ENCODE results near the gene HACL1.
"Not testable (repeated sequence)": the region's sequence is repeated elsewhere in the genome, so short reads cannot be mapped to it uniquely, and the experiment has no call there.

The HACL1 gene

DNA sequence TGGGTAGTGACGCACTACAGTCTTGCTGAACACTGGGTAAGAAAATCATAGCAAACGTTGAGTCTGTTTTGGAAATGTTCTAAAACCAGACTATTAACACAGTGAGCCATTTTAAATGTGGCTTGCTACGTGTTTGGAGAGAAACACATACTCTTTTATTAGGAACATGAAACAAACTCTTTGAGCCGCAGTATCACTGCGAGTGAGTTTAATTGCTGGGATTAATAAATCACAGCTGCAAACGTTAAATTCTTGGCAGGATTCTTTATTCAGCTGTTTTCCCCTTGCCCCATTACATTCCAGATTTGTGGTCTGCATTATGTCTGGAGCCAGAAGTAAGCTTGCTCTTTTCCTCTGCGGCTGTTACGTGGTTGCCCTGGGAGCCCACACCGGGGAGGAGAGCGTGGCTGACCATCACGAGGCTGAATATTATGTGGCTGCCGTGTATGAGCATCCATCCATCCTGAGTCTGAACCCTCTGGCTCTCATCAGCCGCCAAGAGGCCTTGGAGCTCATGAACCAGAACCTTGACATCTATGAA is 33.8 kb upstream of the HACL1 start:
- H2AFZ ChIP-seq (ENCODE audit: low read depth, low read length): no peak overlapping the region

GRCh38 chr3:15634671-15635070 is 33.3 kb upstream of the HACL1 start:
- H3K4me3 ChIP-seq (ENCODE audit: low read length): no peak overlapping the region
- peaks cover 18% of the 10 kb centered on the region for H3K4me1 ChIP-seq (ENCODE audit: insufficient read depth, low read length)
- H3K27me3 ChIP-seq (ENCODE audit: insufficient read depth, low read length): no peaks in the 10 kb centered on the region
- no peak overlapping the region for H2AFZ ChIP-seq (ENCODE audit: low read depth, low read length)
- H3K36me3 ChIP-seq (ENCODE audit: insufficient read depth, low read length): no peaks in the 10 kb centered on the region
- H3K9me3 ChIP-seq (ENCODE audit: low read length): no peaks in the 10 kb centered on the region

More for the DNA sequence above, 33.8 kb upstream of the HACL1 start:
- Histone ChIP-seq H3K27me3 (ENCODE audit: insufficient read depth, low read length) (no peaks in the 10 kb centered on the region), H3K9me3 (ENCODE audit: low read length) (no peaks in the 10 kb centered on the region), H3K4me1 (ENCODE audit: insufficient read depth, low read length) (peaks cover 18% of the 10 kb centered on the region), H3K36me3 (ENCODE audit: insufficient read depth, low read length) (no peaks in the 10 kb centered on the region), H3K4me3 (ENCODE audit: low read length) (no peak overlapping the region)

GRCh38 chr3:15633766-15634598 is 32.6 kb upstream of the HACL1 start:
- H3K27me3 ChIP-seq (ENCODE audit: insufficient read depth, low read length): no peaks in the 10 kb centered on the region
- H3K9me3 ChIP-seq (ENCODE audit: low read length): no peaks in the 10 kb centered on the region
- H3K4me1 ChIP-seq (ENCODE audit: insufficient read depth, low read length): peaks cover 18% of the 10 kb centered on the region
- no peak overlapping the region for H3K4me3 ChIP-seq (ENCODE audit: low read length)
- no peak overlapping the region for H2AFZ ChIP-seq (ENCODE audit: low read depth, low read length)
- H3K36me3 ChIP-seq (ENCODE audit: insufficient read depth, low read length): no peaks in the 10 kb centered on the region

- no peaks in the 10 kb centered on the region for H3K9me3 ChIP-seq (ENCODE audit: low read length)
- H3K36me3 ChIP-seq (ENCODE audit: insufficient read depth, low read length): no peaks in the 10 kb centered on the region
- no peaks in the 10 kb centered on the region for H3K27me3 ChIP-seq (ENCODE audit: insufficient read depth, low read length)
- peaks cover 18% of the 10 kb centered on the region for H3K4me1 ChIP-seq (ENCODE audit: insufficient read depth, low read length)
- no peak overlapping the region for H2AFZ ChIP-seq (ENCODE audit: low read depth, low read length)
- H3K4me3 ChIP-seq (ENCODE audit: low read length): no peak overlapping the region
These were observed 31.8 kb upstream of the HACL1 start for GRCh38 chr3:15633159-15633558.

GRCh38 chr3:15632212-15632580 is 30.8 kb upstream of the HACL1 start:
- Histone ChIP-seq H3K9me3 (ENCODE audit: low read length) (no peaks in the 10 kb centered on the region), H2AFZ (ENCODE audit: low read depth, low read length) (no peak overlapping the region), H3K4me1 (ENCODE audit: insufficient read depth, low read length) (peaks cover 18% of the 10 kb centered on the region), H3K36me3 (ENCODE audit: insufficient read depth, low read length) (no peaks in the 10 kb centered on the region), H3K27me3 (ENCODE audit: insufficient read depth, low read length) (no peaks in the 10 kb centered on the region), H3K4me3 (ENCODE audit: low read length) (no peak overlapping the region)

GRCh38 chr3:15631426-15632211 is 30.2 kb upstream of the HACL1 start:
- H3K9me3 ChIP-seq (ENCODE audit: low read length): no peaks in the 10 kb centered on the region
- peaks cover 18% of the 10 kb centered on the region for H3K4me1 ChIP-seq (ENCODE audit: insufficient read depth, low read length)
- no peaks in the 10 kb centered on the region for H3K27me3 ChIP-seq (ENCODE audit: insufficient read depth, low read length)
- no peak overlapping the region for H2AFZ ChIP-seq (ENCODE audit: low read depth, low read length)
- no peaks in the 10 kb centered on the region for H3K36me3 ChIP-seq (ENCODE audit: insufficient read depth, low read length)
- H3K4me3 ChIP-seq (ENCODE audit: low read length): no peak overlapping the region

- Histone ChIP-seq H3K4me3 (ENCODE audit: low read length) (peak overlapping the region; percentile 22), H3K9me3 (ENCODE audit: low read length) (no peaks in the 10 kb centered on the region), H3K36me3 (ENCODE audit: insufficient read depth, low read length) (no peaks in the 10 kb centered on the region)
These were observed 29.4 kb upstream of the HACL1 start for GRCh38 chr3:15630646-15631350.

DNA sequence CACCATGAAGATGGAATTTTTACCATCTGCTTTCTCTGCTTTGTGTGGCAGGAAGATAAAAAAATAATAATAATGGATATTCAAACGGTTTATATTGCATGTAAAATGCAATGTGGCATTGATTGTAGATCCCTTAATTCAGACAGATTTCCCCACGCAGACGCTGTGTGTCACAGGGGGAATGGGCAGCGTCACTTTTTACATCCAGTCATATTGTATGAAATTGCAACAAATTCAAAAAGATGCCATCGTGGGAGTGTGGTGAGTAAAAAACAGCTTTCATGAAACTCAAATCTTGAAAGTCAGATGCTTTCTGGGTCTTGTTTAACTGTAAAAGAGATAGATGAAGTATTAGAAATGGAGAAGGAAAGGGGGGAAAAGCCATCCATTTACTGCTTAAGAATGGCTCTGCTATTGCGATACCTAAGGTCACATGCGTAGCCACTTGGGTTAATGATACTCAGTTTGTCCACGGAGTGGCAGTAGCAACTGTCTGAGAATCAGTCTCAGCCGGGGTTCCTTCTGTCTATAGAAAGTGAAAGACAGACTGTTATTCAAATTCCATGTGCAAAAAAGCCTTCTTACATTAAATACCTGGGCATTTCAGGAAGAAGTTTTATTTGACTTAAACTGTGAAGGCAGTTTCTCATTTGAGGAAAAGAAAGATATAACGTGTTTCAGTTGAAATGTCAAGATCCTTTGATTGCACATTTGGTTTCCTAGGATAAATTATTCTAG is 28.7 kb upstream of the HACL1 start:
- H3K4me3 ChIP-seq (ENCODE audit: low read length): peak overlapping the region; percentile 22
- H3K9me3 ChIP-seq (ENCODE audit: low read length): no peaks in the 10 kb centered on the region
- no peak overlapping the region for H2AFZ ChIP-seq (ENCODE audit: low read depth, low read length)
- peaks cover 14% of the 10 kb centered on the region for H3K4me1 ChIP-seq (ENCODE audit: insufficient read depth, low read length)
- no peaks in the 10 kb centered on the region for H3K36me3 ChIP-seq (ENCODE audit: insufficient read depth, low read length)
- H3K27me3 ChIP-seq (ENCODE audit: insufficient read depth, low read length): no peaks in the 10 kb centered on the region

More at GRCh38 chr3:15630646-15631350, 29.4 kb upstream of the HACL1 start:
- peaks cover 14% of the 10 kb centered on the region for H3K4me1 ChIP-seq (ENCODE audit: insufficient read depth, low read length)
- H3K27me3 ChIP-seq (ENCODE audit: insufficient read depth, low read length): no peaks in the 10 kb centered on the region
- no peak overlapping the region for H2AFZ ChIP-seq (ENCODE audit: low read depth, low read length)

DNA sequence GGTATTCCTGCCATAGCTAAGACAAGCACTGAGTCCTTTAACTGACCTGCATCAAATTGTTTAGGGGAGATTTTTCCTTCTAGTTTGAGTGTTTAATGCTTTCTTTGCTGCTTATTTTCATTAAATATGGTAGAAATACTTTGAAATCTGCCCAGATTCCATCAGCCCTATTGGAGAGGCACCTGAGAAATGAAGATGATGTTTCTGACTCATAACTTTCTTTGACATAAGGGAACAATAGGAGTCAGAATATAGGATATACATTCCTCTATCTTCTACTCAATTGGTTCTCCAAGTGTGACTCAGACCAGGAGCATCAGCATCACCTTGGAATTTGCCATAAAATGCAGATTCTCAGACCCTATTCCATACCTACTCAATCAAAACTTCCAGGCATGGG is 27.6 kb upstream of the HACL1 start:
- Histone ChIP-seq H3K27me3 (ENCODE audit: insufficient read depth, low read length) (no peaks in the 10 kb centered on the region), H3K4me3 (ENCODE audit: low read length) (no peak overlapping the region), H2AFZ (ENCODE audit: low read depth, low read length) (no peak overlapping the region), H3K36me3 (ENCODE audit: insufficient read depth, low read length) (no peaks in the 10 kb centered on the region), H3K4me1 (ENCODE audit: insufficient read depth, low read length) (peaks cover 14% of the 10 kb centered on the region), H3K9me3 (ENCODE audit: low read length) (no peaks in the 10 kb centered on the region)

DNA sequence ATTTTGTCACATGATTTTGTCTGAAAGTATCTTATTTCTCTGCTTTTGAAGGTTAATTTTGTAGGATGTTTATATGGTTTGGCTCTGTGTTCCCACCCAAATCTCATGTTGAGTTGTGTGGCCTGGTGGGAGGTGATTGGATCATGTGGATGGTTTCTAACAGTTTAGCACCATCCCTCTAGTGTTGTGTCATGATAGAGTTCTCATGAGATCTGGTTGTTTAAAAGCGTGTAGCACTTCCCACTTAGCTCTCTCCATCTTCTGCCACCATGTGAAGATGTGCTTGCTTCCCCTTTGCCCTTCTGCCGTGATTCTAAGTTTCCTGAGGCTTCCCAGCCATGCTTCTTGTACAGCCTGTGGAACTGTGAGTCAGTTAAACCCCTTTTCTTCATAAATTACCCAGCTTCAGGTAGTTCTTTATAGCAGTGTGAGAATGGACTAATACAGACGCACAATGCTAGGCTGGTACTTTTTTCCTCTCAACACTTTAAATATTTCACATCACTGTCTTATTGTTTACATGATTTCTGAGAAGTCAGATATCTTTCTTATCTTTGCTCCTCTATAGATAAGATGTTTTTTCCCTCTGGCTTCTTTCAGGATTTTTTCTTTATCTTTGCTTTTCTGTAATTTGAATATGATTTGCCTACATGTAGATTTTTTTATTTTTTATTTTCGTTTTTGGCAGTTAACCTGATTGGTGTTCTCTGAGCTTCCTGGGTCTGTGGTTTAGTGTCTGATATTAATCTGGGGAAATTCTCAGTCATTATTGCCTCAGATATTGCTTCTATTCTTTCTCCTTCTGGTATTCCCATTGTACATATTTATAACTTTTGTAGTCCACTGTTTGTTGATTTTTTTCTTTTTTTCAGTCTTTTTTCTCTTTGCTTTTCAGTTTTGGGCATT is 22.4 kb upstream of the HACL1 start:
- H3K9me3 ChIP-seq (ENCODE audit: low read length): peaks cover 5% of the 10 kb centered on the region
- H3K27me3 ChIP-seq (ENCODE audit: insufficient read depth, low read length): no peaks in the 10 kb centered on the region
- H3K36me3 ChIP-seq (ENCODE audit: insufficient read depth, low read length): no peaks in the 10 kb centered on the region
- H3K4me1 ChIP-seq (ENCODE audit: insufficient read depth, low read length): no peaks in the 10 kb centered on the region
- H2AFZ ChIP-seq (ENCODE audit: low read depth, low read length): no peak overlapping the region
- H3K4me3 ChIP-seq (ENCODE audit: low read length): no peak overlapping the region

DNA sequence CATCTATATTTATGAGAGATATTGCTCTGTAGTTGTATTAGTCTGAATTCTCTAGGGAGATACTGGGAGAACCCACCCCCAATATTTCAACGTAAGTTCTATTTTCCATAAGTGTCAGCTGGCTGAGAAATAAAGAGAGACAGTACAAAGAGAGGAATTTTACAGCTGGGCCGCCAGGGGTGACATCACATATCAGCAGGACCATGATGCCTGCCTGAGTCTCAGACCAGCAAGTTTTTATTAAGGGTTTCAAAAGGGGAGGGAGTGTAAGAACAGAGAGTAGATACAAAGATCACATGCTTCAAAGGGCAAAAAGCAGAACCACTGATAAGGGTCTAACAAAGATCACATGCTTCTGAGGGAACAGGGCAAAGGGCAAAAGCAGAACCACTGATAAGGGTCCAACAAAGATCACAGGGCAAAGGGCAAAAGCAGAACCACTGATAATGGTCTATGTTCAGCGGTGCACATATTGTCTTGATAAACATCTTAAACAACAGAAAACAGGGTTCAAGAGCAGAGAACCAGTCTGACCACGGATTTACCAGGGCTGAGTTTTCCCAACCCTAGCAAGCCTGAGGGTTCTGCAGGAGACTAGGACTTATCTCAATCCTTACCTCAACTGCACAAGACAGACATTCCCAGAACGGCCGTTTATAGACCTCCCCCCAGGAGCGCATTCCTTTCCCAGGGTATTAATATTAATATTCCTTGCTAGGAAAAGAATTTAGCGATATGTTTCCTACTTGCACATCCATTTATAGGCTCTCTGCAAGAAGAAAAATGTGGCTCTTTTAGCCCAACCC is 18.5 kb upstream of the HACL1 start:
- H3K4me1 ChIP-seq (ENCODE audit: insufficient read depth, low read length); H3K36me3 ChIP-seq (ENCODE audit: insufficient read depth, low read length); H3K27me3 ChIP-seq (ENCODE audit: insufficient read depth, low read length); H2AFZ ChIP-seq (ENCODE audit: low read depth, low read length); H3K9me3 ChIP-seq (ENCODE audit: low read length); H3K4me3 ChIP-seq (ENCODE audit: low read length): not testable (repeated sequence)

Measured in neuron (in vitro differentiated cells).